Fibroblast of skin of scalp (primary cell): ENCODE data around the gene ALPP.
"Not testable (repeated sequence)": the region's sequence is repeated elsewhere in the genome, so short reads cannot be mapped to it uniquely, and the experiment has no call there.

ENCODE experiments used
- DNase-seq: peaks from one replicate; pipeline ENCODE4 v3.0.0-alpha.2; 2013

ALPP gene

DNA sequence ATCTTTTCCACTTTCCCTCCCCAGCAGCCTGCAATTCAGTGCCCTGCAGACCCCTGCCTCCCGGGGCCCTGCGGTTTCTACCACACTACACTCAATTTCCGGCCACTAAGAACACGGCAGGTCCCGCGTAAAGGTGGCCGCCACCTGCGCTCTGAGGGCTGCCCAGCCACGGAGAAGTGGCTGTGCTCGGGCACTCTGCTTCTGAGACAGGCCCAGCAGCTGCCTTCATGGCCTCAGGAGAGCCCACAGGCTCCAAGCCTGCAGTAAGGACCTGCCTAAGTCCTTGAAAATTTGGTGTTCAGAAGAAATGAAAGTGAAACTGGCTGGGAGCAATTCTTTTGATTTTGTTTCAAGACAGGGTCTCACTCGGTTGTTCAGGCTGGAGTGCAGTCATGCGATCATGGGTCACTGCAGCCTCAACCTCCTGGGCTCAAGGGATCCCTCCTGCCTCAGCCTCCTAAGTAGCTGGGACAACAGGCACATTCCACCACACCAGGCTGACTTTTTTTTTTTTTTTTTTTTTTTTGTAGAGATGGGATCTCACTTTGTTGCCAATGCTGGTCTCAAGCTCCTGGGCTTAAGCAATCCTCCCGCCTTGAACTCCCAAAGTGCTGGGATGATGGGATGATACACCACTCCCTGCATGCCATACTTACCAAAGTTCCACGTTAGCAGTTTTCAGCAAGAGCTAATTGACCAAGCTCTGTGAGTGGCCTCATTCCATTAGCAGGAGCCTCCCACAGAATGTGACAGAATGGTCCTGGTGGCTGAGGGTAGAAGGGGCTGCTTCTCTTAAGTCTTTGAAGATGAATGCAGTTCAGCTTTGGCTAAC is 14.6 kb upstream of the ALPP start:
- DNase-seq, result peak; percentile 7

DNA sequence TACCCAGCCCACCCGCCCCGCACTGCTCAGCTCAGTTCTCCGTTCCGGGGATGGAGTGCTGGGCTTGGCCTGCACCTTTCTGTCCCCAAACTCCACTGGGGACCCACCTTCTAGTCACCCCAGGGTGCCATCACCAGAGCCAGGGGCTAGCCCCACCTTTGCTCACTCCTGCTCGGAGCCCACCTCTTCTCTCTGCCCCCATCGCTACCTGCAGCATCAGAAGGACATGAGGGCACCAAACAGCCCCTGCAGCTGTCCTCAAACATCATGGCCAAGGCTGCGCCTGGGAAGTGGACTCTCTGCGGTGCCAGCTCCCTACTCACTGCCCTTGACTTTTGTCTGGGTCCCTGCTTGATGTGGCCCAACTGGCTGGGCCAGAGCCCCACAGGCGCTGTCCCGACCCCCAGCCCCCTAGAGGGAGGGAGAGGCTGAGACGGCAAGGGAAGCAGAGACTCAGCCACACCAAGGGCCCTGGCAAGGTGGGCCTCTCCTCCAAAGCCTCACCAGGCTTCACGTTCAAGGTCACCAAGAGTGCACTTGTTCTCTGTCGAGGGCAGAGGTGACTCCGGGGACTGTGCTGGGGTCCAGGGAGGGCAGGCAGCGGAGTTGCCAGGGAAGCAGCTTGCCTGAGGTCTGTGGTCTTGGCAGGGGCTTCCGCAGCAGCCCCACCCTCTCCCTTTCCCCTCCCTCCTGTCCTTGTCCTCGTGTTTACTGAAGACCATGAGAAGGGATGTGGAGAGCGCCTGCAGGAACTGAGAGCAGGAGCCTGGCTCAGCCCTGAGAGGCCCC is 13.6 kb upstream of the ALPP start:
- DNase-seq, result not testable (repeated sequence)

DNA sequence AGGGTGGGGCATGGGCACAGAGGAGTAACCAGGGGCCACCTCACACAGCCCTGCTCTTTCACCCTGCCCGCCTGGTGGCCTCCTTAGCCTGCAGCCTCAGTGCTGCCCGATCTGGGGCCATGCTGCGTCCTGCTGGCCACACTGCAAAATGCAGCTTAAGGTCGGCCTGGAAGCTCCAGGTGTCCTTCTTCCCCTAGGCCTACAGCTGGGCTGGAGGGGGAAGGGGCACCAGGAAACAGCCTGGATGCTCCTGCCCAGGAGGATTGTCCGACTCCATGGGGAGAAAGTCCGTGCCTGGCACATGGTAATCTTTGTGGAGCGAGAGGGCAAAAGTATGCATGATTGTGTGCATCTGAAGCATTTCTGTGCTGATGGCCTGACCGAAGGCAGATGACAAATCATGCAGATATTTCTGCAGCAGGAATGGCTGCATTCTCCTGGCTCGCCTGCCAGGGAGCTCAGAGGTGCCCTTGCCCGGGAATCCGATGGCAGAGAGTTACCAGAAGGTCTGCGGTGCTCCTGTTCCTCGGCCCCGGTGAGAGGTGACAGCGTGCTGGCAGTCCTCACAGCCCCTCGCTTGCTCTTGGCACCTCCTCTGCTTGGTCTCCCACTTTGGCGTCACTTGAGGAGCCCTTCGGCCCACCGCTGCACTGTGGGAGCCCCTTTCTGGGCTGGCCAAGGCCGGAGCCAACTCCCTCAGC is 12.8 kb upstream of the ALPP start:
- DNase-seq, result peak; percentile 18

DNA sequence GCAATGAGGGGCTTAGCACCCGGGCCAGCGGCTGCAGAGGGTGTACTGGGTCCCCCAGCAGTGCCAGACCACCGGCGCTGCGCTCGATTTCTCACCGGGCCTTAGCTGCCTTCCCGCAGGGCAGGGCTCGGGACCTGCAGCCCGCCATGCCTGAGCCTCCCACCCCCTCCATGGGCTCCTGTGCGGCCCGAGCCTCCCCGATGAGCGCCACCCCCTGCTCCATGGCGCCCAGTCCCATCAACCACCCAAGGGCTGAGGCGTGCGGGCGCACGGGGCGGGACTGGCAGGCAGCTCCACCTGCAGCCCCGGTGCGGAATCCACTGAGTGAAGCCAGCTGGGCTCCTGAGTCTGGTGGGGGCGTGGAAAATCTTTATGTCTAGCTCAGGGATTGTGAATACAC is 12.1 kb upstream of the ALPP start:
- not testable (repeated sequence) for DNase-seq

DNA sequence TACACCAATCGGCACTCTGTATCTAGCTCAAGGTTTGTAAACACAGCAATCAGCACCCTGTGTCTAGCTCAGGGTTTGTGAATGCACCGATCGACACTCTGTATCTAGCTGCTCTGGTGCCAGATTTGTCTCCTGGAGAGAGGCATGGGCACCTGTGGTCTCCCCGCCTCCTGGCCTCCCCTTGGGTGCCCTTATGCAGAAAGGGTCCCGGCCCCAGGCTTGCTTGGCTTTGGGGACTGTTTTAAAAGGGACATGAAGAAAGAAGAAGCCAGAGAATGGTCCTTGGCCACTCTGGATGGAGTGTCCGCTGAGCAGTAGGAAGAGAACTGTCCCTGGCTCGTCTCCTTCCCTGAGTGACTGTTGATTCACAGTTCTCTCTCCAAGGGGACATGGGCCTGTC is 11.5 kb upstream of the ALPP start:
- DNase-seq, result no peak

DNA sequence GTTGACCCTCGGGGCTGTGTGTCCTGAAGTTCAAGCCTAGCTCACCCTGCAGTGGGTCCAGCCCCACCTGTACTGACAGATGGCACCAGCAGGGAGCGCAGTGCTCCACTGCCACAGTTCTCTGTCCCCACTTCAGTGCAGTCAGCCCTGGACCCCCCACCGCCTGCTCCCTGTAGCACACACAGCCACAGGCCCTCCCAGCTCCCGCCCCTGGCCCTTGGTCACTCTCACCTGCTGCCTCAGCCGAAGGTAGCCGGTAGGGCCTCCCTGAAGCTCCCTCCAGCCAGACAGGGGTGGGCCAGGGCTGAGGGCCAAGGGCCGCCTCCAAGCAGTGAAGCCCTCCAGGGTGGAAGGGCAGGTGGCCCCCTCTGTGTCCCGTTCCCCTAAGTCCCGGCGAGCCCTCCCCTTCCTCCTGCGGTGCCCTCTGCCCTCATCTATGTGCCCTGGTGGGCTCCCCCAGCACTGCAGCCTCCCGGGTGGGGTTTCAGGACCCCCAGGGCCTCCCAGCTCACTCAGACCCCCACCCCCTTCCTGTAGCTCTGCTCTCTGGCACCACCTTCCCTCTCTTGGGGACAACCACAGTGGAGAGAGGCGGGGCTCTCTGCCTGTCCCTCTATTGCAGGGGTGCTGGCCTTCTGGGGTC is 10.8 kb upstream of the ALPP start:
- DNase-seq, result no peak

DNA sequence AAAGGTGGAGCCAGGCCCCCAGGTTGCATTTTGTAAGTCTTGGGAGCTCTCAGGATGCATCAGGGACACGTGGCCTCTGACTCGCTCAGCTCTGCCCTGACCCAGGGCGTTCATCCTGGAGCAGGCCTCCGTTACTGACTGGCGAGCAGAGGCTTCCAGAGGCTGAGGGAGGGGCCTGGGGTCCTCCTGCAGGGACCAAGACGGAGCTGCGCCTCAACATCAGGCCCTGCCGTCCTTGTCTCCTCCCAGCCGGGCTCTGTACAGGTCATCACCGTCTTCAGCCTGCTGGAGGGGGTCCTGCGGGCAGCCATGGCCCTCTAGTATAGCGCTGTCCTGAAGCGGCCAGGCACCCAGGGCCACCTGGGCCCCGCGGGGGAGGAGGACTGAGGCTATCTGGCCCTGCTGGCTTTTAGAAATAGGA is 10.2 kb upstream of the ALPP start:
- no peak for DNase-seq

DNA sequence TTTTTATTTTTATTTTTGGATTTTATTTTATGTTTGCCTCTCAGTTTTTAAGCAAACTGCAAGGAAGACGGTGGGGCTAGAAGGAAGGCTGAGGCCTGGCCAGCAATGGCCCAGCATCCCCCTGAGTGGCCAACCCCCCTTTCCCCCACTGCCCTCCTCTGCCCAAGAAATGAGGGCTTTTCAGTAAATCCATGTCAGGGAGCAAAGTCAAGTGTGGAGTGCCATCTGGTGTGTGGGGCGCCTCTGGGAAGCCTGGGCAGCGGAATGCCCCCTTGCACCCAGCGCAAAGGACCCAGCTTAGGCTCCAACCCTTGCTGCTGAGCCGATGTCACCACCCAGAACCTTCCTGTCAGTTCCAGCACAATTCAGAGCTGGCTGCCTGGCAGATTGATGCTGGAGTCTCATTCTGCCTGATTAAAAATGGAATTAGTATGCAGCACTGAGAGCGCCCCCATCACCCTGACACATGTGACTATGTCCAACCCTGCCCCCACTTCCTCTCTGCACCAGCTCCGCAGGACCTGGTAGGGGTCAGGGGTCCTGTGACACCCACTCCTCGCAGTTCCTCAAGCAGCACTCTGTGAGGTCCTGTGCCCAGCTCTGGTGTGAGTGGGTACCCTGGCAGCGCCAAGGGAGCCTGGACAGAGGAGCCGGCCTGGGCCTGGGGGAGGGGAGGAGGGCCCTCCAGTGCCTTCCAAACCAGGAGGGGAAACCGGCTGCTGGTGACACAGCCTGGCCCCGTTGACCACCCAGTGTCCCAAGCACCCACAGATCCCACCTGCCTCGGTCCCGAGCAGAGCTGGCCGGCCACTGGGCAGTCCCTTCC is 9.2 kb upstream of the ALPP start:
- no peak for DNase-seq

DNA sequence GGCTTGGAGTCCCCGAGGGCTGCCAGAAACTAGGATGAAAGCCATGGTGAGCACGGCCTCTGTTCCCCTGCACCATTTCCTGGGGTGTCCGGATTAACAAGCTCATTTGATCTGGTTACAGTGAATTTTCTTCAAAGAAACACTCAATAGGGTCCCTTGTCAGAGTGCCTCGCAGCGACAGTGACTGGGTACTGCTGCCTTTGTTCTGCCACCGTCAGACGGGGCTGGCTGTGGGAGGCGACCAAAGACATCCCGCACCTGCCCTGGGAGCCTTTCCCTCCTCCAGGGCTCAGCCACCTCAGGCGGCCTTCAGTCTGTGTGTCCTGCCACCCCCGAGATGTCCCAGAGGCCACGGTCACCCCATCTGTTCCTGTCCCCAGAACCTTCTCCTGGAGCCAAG is 8.5 kb upstream of the ALPP start:
- not testable (repeated sequence) for DNase-seq

DNA sequence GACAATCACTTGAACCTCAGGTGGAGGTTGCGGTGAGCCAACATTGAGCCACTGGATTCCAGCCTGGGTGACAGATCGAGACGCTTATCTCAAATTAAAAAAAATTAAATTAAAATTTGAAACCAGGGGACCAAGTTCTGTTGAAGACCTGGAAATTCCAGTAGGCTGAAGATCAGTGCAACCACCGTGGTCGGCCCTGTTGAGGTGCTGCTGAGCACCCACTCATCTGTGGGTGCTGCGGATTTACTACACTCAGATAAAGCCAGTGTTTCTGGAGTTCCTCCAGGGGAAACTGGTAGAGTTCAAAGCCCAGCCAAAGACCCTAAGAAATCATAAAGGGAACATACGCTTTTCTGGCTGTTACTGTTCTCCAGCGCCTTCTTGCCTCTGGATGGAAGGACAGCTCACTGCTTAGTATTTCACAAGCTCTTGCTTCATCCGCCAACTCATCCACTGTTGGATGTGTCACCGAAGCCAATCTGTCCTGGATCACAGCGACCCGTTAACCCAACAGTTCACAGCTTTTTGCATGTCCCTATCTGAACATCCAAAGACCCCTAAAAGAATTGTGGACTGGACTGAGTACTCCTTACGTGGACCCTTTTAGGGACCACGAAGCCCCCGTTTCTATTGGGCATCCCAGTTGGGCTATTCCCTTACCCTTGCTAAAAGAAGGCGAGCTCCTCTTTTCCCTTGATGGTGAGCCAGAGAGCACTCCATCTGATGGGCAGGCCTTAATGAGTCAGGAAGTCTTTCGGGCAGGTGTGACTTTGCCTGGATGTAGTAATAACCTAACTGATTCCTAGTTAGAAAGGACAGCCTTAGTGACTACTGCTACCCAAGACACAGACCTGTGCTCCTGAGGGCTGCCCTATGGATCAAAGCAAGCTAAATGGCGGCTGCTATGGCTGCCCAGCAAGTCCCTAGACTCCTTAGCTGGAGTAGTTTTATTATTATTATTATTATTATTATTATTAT is 6.0 kb upstream of the ALPP start:
- peak; percentile 7 for DNase-seq

DNA sequence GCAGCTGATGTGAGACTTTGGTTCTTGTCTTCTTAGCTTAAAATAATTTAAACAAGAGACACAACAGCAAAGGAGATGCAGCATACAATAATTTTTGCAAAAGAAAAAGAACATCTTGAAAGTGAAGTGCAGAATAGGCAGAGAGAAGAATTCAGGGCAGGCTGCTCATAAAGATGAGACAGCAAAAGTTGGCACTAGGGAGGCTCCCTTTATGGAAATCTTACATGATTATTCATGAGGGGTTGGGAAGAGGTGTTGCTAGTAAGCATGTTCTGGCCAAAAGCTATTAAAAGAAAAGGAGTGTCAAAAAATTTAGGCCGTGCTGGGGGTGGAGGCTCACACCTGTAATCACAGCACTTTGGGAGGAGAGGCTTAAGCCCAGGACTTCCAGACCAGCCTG is 4.2 kb upstream of the ALPP start:
- DNase-seq, result no peak

DNA sequence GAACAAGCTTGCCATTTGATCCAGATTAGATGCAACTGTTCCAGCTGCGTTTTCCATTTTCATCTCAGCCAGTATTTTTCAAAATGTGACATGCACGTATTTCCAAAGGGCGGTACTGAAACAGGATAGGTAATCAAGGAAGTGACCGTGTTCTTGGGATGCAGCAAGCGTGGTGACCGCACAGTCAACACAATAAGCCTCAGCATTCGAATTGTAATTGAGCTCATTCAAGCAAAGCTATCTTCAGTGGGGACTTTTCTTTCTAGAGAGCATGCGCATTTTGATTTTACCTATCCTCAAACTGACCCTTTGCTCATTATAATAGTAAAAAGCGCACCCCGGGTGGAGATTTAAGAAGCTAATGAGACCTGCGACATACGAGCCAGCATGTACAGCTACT is 3.4 kb upstream of the ALPP start:
- DNase-seq, result no peak

DNA sequence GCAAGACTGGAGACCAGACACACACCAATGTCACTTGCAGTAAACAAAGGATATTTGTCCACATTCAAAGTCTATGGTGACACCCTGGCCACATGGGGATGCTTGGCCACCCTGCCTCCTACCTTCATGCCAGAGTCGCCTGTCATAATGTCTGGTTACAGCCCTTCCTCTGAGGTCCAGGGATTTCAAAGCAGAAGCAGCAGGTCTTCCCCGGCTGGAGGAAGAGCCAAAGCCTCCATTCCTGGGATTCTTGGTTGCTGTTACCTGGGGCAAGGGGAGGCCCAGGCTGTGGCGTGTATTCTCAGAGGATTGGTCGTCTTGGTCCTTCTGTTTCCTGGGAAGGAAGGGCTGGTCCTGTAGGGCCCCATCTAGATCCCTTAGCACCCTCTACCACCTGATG is 2.3 kb upstream of the ALPP start:
- DNase-seq, result no peak

DNA sequence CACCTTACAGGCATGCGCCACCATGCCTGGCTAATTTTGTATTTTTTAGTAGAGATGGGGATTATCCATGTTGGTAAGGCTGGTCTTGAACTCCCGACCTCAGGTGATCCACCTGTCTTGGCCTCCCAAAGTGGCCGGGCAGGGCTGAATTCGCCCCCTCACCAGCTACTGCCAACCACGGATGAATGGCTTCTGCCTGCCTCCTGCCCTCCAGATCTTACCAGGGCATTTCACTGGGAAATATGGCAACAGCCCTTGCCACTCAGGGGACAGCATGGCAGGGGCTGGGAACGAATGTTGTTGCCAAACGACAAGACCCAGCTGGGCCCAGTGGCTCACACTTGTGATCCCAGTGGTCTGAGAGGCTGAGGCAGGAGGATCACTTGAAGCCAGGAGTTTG is 1.8 kb upstream of the ALPP start:
- DNase-seq, result no peak

DNA sequence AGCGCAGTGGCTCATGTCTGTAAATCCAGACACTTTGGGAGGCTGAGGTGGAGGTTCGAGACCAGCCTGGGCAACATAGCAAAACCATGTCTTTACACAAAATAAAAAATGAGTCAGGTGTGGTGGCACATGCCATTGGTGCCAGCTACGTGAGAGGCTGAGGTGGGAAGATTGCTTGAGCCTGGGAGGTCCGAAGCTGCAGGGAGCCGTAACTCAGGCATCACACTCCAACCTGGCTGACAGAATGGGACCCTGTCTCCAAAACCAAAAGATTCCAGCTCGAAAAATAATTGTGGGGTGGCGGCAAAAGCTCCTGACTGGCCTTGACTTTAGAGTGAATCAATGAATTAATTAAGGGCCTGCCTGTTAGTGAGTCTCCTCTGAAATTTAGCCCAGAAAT is 1.2 kb upstream of the ALPP start:
- no peak for DNase-seq

DNA sequence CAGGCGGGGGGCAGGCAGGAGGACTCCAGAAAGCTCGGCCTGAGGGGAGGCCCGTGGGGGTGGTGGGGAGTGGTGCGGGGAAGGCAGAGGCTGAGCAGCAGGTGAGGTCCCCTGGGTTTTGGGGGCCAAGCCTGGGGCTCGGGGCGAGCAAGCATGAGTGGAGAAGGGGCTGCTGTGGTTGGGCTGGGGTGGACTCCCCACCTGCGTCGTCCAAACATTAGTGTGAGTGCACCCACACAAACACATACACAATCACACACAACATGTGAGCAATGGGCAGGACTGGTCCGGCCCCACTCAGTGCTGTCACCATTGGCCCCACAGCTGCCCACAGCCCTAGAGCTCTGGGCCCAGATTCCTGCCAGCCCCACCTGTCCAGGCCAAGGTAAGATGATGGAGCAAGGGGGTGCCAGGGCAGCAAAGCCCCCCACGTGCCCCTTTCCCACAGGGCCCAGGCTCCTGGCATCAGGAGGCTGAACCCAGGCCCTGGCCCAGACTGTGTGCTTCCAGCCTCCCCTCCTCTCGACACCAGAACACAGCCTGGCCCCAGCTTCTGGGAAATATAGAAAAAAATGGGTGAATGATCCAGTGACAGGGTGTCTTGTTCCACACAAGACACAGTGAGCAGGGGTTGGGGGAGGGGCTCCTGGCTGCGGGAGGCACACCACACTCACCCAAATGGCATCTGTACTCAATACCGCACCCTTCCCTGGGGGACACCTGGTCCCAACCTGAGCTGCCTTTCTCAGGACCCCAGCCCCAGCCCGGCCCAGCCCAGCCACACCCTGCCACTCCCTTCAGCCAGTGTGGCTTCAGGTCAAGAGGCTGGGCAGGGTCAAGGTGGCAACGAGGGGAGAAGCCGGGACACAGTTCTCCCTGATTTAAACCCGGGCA is 463 bp upstream of the ALPP start:
- no peak for DNase-seq

DNA sequence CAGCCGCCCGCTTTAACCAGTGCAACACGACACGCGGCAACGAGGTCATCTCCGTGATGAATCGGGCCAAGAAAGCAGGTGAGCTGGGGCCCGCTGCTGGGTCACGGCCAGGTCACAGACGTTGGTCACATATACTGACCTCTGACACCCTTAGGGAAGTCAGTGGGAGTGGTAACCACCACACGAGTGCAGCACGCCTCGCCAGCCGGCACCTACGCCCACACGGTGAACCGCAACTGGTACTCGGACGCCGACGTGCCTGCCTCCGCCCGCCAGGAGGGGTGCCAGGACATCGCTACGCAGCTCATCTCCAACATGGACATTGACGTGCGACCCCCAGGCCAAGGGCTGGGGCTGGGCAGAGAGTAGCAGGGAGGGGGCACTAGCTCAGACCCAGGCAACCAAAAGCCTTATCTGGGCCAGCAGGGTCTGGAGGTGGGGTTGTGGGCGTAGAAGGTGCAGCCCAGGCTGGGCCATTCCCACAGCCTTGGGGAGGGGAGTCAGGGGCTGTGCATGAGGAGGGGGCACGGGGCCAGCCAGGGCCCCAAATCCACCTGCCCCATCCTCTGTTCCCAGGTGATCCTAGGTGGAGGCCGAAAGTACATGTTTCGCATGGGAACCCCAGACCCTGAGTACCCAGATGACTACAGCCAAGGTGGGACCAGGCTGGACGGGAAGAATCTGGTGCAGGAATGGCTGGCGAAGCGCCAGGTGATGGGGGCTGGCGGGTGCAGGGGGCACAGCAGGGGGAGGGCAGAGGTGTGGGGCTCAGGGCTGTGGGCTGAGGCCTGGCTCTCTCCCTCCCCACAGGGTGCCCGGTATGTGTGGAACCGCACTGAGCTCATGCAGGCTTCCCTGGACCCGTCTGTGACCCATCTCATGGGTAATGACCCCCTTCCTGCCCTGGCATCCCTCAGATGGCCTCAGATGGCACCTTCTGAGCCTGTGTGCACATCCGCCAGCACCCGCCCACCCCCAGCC is 1.3 kb downstream of the ALPP start:
- not testable (repeated sequence) for DNase-seq
